Measurements from ENCODE around the gene ERC1.

- TF ChIP-seq, protein P1, sequence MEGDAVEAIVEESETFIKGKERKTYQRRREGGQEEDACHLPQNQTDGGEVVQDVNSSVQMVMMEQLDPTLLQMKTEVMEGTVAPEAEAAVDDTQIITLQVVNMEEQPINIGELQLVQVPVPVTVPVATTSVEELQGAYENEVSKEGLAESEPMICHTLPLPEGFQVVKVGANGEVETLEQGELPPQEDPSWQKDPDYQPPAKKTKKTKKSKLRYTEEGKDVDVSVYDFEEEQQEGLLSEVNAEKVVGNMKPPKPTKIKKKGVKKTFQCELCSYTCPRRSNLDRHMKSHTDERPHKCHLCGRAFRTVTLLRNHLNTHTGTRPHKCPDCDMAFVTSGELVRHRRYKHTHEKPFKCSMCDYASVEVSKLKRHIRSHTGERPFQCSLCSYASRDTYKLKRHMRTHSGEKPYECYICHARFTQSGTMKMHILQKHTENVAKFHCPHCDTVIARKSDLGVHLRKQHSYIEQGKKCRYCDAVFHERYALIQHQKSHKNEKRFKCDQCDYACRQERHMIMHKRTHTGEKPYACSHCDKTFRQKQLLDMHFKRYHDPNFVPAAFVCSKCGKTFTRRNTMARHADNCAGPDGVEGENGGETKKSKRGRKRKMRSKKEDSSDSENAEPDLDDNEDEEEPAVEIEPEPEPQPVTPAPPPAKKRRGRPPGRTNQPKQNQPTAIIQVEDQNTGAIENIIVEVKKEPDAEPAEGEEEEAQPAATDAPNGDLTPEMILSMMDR (IDR thresholded peaks at IDR 0.05; ENCODE audit: poor library complexity) = no peak
- TF ChIP-seq EZH2phosphoT487 (IDR thresholded peaks at IDR 0.05; ENCODE audit: low read depth, severe bottlenecking, unreplicated experiment) (no peak), EZH2 (IDR thresholded peaks at IDR 0.05; ENCODE audit: borderline replicate concordance) (no peak)
Measured at GRCh38 chr12:1494856-1495255, 503.8 kb downstream of the ERC1 start.

All from hepatocyte (in vitro differentiated cells).